Measurements from ENCODE around the gene MTMR1.

The MTMR1 gene

GRCh38 chrX:150696866-150697265, 3.7 kb downstream of the MTMR1 start:
- no peak for DNase-seq (ENCODE audit: low spot score)

GRCh38 chrX:150697641-150698040, 4.4 kb downstream of the MTMR1 start:
- DNase-seq (ENCODE audit: low spot score), result no peak

GRCh38 chrX:150698981-150699380, 5.8 kb downstream of the MTMR1 start:
- DNase-seq (ENCODE audit: low spot score), result no peak

- no peak for DNase-seq (ENCODE audit: low spot score)
Measured at GRCh38 chrX:150700107-150700506, 6.9 kb downstream of the MTMR1 start.

GRCh38 chrX:150701377-150701776, 8.2 kb downstream of the MTMR1 start:
- DNase-seq (ENCODE audit: low spot score), result no peak

GRCh38 chrX:150702966-150703694, 9.9 kb downstream of the MTMR1 start:
- no peak for DNase-seq (ENCODE audit: low spot score)

- DNase-seq (ENCODE audit: low spot score), result no peak
Measured at GRCh38 chrX:150703695-150703974, 10.4 kb downstream of the MTMR1 start.

- DNase-seq (ENCODE audit: low spot score), result no peak
Measured at GRCh38 chrX:150704030-150704613, 10.9 kb downstream of the MTMR1 start.

GRCh38 chrX:150712619-150713018, 19.4 kb downstream of the MTMR1 start:
- DNase-seq (ENCODE audit: low spot score), result no peak

GRCh38 chrX:150715184-150715583, 22.0 kb downstream of the MTMR1 start:
- no peak for DNase-seq (ENCODE audit: low spot score)

GRCh38 chrX:150719621-150720020, 26.4 kb downstream of the MTMR1 start:
- no peak for DNase-seq (ENCODE audit: low spot score)

GRCh38 chrX:150729956-150730355, 36.8 kb downstream of the MTMR1 start:
- no peak for DNase-seq (ENCODE audit: low spot score)

GRCh38 chrX:150730719-150731118, 37.5 kb downstream of the MTMR1 start:
- DNase-seq (ENCODE audit: low spot score), result no peak

- DNase-seq (ENCODE audit: low spot score), result no peak
Measured at GRCh38 chrX:150731795-150732194, 38.6 kb downstream of the MTMR1 start.

- DNase-seq (ENCODE audit: low spot score), result no peak
Measured at GRCh38 chrX:150736475-150736874, 43.3 kb downstream of the MTMR1 start.

GRCh38 chrX:150752124-150752523, 58.9 kb downstream of the MTMR1 start:
- DNase-seq (ENCODE audit: low spot score), result no peak

GRCh38 chrX:150753357-150753756, 60.2 kb downstream of the MTMR1 start:
- DNase-seq (ENCODE audit: low spot score), result no peak

- no peak for DNase-seq (ENCODE audit: low spot score)
Measured at GRCh38 chrX:150753968-150754367, 60.8 kb downstream of the MTMR1 start.

GRCh38 chrX:150757371-150757770, 64.2 kb downstream of the MTMR1 start:
- DNase-seq (ENCODE audit: low spot score), result no peak

- DNase-seq (ENCODE audit: low spot score), result no peak
Measured at GRCh38 chrX:150759568-150760416, 66.6 kb downstream of the MTMR1 start.

GRCh38 chrX:150761176-150761818, 68.1 kb downstream of the MTMR1 start:
- DNase-seq (ENCODE audit: low spot score), result no peak

GRCh38 chrX:150761819-150762216, 68.6 kb downstream of the MTMR1 start:
- no peak for DNase-seq (ENCODE audit: low spot score)
